CD4-positive, CD25-positive, alpha-beta regulatory T cell (primary cell): ENCODE results near the gene PADI6. TPM values are rescaled to one million over a fixed set of nuclear protein-coding genes. Genes with fewer than 3 reads are reported as not detected.

Source experiments
- ATAC-seq, 2 donors: fragments of 150-1000 bp; cut with Tn5 transposase; one replicate each; pipeline ENCODE4 v1.10.0; 2021; ENCODE audit warnings: low read depth in 2 of 2, moderate number of reproducible peaks in 2 of 2, moderate library complexity in 1 of 2
- DNase-seq, 3 donors: peaks; one replicate each; pipeline versions ENCODE4 v3.0.0 to v3.0.0-alpha.2; 2012 to 2022; ENCODE audit warnings: mixed read lengths in 1 of 3
- H3K27ac ChIP-seq: one replicate; pipeline ENCODE4 v1.7.0; 2013; ENCODE audit warnings: mild to moderate bottlenecking, low read length; ENCODE audit not compliant: insufficient read depth, poor library complexity, severe bottlenecking
- H3K27me3 ChIP-seq: one replicate; pipeline ENCODE4 v1.7.0; 2013; ENCODE audit warnings: low read length; ENCODE audit not compliant: control insufficient read depth, insufficient read depth
- H3K36me3 ChIP-seq: one replicate; pipeline ENCODE4 v1.7.0; 2013; ENCODE audit warnings: mild to moderate bottlenecking, low read length, moderate library complexity; ENCODE audit not compliant: control insufficient read depth, insufficient read depth
- H3K4me1 ChIP-seq: 2 replicates; pipeline ENCODE4 v1.7.0; 2013; ENCODE audit warnings: mild to moderate bottlenecking, low read length; ENCODE audit not compliant: insufficient read depth, control insufficient read depth, poor library complexity, severe bottlenecking
- H3K4me3 ChIP-seq: one replicate; pipeline ENCODE4 v1.7.0; 2013; ENCODE audit warnings: low read depth, mild to moderate bottlenecking, low read length, moderate library complexity
- H3K9me3 ChIP-seq, 2 experiments: 1 replicate in 1 of 2; 2 replicates in 1 of 2; pipeline ENCODE4 v1.7.0; 2013; ENCODE audit warnings: low read length in 2 of 2, mild to moderate bottlenecking in 1 of 2, moderate library complexity in 1 of 2; ENCODE audit not compliant: control insufficient read depth in 2 of 2
- H3K27ac Mint-ChIP-seq, 3 donors: one replicate each; pipeline ENCODE4 v1.8.0; 2020 to 2022; ENCODE audit warnings: mild to moderate bottlenecking in 3 of 3, mixed read lengths in 3 of 3, moderate library complexity in 2 of 3
- H3K27me3 Mint-ChIP-seq: one replicate; pipeline ENCODE4 v1.8.0; 2022; ENCODE audit warnings: mild to moderate bottlenecking, mixed read lengths
- H3K36me3 Mint-ChIP-seq: one replicate; pipeline ENCODE4 v1.8.0; 2020; ENCODE audit warnings: mixed read lengths
- H3K4me1 Mint-ChIP-seq, 4 donors: one replicate each; pipeline ENCODE4 v1.8.0; 2020 to 2022; ENCODE audit warnings: mixed read lengths in 4 of 4, mild to moderate bottlenecking in 1 of 4
- H3K4me3 Mint-ChIP-seq, 4 donors: one replicate each; pipeline ENCODE4 v1.8.0; 2020 to 2022; ENCODE audit warnings: mild to moderate bottlenecking in 4 of 4, mixed read lengths in 4 of 4, moderate library complexity in 3 of 4
- H3K9me3 Mint-ChIP-seq, 7 donors: one replicate each; pipeline ENCODE4 v1.8.0; 2020 to 2022; ENCODE audit warnings: mixed read lengths in 7 of 7, mild to moderate bottlenecking in 3 of 7, moderate library complexity in 2 of 7
- polyA plus RNA-seq, 4 donors: library from polyadenylated mRNA; unstranded; fragments of 300-500 nt; fragmentation: Illumina TruSeq; gene quantifications; one replicate each; pipeline ENCODE4 v1.2.3, GENCODE V29; 2021
- total RNA-seq: library from RNA; stranded (reverse); gene quantifications from one replicate; pipeline ENCODE4 v1.2.3, GENCODE V29; 2022

PADI6 gene
- total and polyA plus RNA-seq, 5 donors from 2014 or later = 0.14 TPM; not detected in 4

GRCh38 chr1:17420391-17420918 lies 48.5 kb downstream of the PADI6 start:
- Mint-ChIP-seq H3K36me3 (peaks cover 45% of the 10 kb centered on the region), H3K9me3 (no peaks in the 10 kb centered on the region), H3K4me3 (no peak overlapping the region), H3K27me3 (no peaks in the 10 kb centered on the region), H3K27ac (no peak overlapping the region), H3K4me1 (peaks cover 0 to 7% (median 1%) of the 10 kb centered on the region in 4 donors)
- Histone ChIP-seq H3K27me3 (no peaks in the 10 kb centered on the region), H3K4me1 (no peaks in the 10 kb centered on the region), H3K36me3 (peaks cover 66% of the 10 kb centered on the region), H3K9me3 (no peaks in the 10 kb centered on the region), H3K4me3 (no peak overlapping the region), H3K27ac (no peak overlapping the region)
- DNase-seq = no peak
- ATAC-seq = no peak

- Mint-ChIP-seq H3K27me3 (no peaks in the 10 kb centered on the region), H3K9me3 (no peaks in the 10 kb centered on the region), H3K27ac (peak overlapping the region in 1 of 3 donors; percentile 20), H3K36me3 (peaks cover 41% of the 10 kb centered on the region), H3K4me1 (peaks cover 0 to 7% (median 4%) of the 10 kb centered on the region in 4 donors), H3K4me3 (no peak overlapping the region)
- DNase-seq = no peak
- Histone ChIP-seq H3K4me1 (no peaks in the 10 kb centered on the region), H3K4me3 (no peak overlapping the region), H3K9me3 (no peaks in the 10 kb centered on the region), H3K27ac (no peak overlapping the region), H3K36me3 (peaks cover 63% of the 10 kb centered on the region), H3K27me3 (no peaks in the 10 kb centered on the region)
- no peak for ATAC-seq
These were observed 50.5 kb downstream of the PADI6 start for GRCh38 chr1:17422461-17422860.

GRCh38 chr1:17423781-17424245 lies 51.8 kb downstream of the PADI6 start:
- Mint-ChIP-seq H3K4me1 (peaks cover 0 to 6% (median 4%) of the 10 kb centered on the region in 4 donors), H3K36me3 (peaks cover 44% of the 10 kb centered on the region), H3K4me3 (no peak overlapping the region), H3K27ac (no peak overlapping the region), H3K27me3 (no peaks in the 10 kb centered on the region), H3K9me3 (no peaks in the 10 kb centered on the region)
- Histone ChIP-seq H3K27me3 (no peaks in the 10 kb centered on the region), H3K9me3 (no peaks in the 10 kb centered on the region), H3K4me1 (no peaks in the 10 kb centered on the region), H3K4me3 (no peak overlapping the region), H3K27ac (no peak overlapping the region), H3K36me3 (peaks cover 71% of the 10 kb centered on the region)
- ATAC-seq (no peak), DNase-seq (no peak)

DNA sequence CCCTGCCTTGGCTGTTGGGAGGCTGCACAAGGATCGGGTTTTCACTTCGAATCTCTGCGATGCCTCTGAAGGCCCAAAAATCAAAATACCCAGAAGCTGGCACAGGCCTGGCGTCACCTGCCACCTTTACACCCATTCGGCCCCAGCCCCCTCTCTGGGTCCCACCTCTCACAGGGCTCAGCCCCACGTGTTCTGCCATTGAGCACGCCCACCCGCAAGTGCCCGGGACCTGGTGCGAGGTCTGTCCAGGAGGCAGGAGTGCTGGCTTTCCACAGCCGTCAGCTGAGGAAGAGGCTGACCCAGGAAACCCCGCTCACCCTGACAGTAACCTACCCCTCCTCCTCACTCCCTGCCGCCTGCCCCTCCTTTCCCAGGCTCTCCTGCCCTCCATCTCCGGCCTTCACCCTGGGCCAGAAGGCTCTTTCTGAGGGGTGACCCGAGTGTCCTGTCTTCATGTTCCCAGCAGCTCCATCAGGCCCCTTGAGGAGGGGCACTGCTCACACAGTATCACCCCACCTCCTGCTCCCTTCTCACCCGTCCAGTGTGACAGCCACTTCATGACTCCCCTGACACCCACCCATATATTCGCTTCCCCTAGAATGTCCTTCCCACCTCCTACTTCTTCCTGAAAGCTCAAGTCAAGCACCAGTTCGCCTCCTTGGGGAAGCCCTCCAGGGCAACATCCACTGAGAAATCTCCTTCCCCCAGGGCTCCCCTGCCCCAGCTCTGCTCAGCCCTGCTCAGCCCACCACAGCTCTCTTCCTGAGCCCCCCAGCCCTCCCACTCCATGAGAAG lies 54.0 kb downstream of the PADI6 start:
- Histone ChIP-seq H3K27me3 (no peaks in the 10 kb centered on the region), H3K27ac (no peak overlapping the region), H3K4me3 (no peak overlapping the region), H3K4me1 (no peaks in the 10 kb centered on the region), H3K36me3 (peaks cover 65% of the 10 kb centered on the region), H3K9me3 (no peaks in the 10 kb centered on the region)
- peaks cover 0 to 10% (median 8%) of the 10 kb centered on the region in 4 donors for H3K4me1 Mint-ChIP-seq
- no peak for ATAC-seq
- H3K27ac Mint-ChIP-seq = no peak overlapping the region
- H3K27me3 Mint-ChIP-seq = no peaks in the 10 kb centered on the region
- DNase-seq = no peak
- no peak overlapping the region for H3K4me3 Mint-ChIP-seq
- peaks cover 35% of the 10 kb centered on the region for H3K36me3 Mint-ChIP-seq
- no peaks in the 10 kb centered on the region for H3K9me3 Mint-ChIP-seq

DNA sequence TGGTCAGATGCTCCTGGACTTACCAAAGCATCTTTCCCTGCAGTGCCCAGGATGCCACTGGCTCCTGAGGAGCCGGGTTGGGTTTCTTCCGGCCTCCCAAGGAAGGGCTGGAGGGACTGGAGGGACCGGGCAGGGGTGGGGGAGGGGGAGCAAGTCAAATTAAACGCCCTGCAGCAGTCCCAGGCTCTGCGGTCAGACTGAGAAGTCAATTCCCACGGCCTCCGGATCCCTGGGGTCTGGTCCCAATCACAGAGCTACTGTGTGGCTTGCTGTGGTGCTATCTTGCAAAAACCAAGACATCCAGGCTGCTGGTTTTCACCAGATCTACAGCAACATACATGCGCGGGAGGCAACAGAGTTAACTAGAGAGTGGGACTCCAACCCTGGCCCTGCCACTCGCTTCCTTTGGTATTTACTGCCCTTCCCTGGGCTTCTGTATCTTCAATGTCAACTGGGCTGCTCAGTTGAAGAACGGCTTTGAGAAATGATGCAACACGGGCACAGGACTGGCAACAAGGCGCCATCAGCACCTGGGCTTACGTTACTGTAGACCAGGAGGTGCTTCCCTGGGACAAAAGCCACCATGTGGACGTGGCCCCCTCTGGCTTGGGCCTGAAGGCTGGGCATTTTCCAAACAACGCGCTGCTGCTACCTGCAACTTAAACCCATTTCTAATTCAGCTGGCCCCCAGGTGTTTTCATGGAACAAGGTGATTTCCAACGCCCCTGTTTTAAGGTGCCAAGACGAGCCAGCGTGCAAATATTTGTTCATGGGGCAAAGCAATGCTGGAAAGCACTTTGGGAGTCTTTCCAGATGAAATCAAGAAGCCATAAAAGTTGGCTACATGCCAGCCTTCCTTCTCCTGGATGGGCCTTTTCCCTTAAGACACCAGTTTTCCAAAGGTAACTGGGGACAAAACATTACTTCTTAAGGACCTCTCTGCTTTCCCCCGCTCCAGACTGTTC lies 56.0 kb downstream of the PADI6 start:
- Histone ChIP-seq H3K4me1 (no peaks in the 10 kb centered on the region), H3K9me3 (no peaks in the 10 kb centered on the region), H3K4me3 (no peak overlapping the region), H3K36me3 (peaks cover 60% of the 10 kb centered on the region), H3K27me3 (no peaks in the 10 kb centered on the region), H3K27ac (no peak overlapping the region)
- ATAC-seq (no peak), DNase-seq (no peak)
- Mint-ChIP-seq H3K27me3 (no peaks in the 10 kb centered on the region), H3K27ac (no peak overlapping the region), H3K36me3 (peaks cover 30% of the 10 kb centered on the region), H3K4me3 (no peak overlapping the region), H3K9me3 (no peaks in the 10 kb centered on the region), H3K4me1 (peaks cover 0 to 16% (median 13%) of the 10 kb centered on the region in 4 donors)

GRCh38 chr1:17429183-17429582 lies 57.2 kb downstream of the PADI6 start:
- Mint-ChIP-seq H3K4me1 (peaks cover 0 to 27% (median 19%) of the 10 kb centered on the region in 4 donors), H3K27me3 (no peaks in the 10 kb centered on the region), H3K27ac (peak overlapping the region in 1 of 3 donors; percentile 76), H3K4me3 (no peak overlapping the region), H3K9me3 (no peaks in the 10 kb centered on the region), H3K36me3 (peaks cover 24% of the 10 kb centered on the region)
- DNase-seq = no peak
- H3K27ac ChIP-seq = no peak overlapping the region
- no peaks in the 10 kb centered on the region for H3K27me3 ChIP-seq
- H3K4me3 ChIP-seq = no peak overlapping the region
- H3K4me1 ChIP-seq = peaks cover 2% of the 10 kb centered on the region
- H3K9me3 ChIP-seq = no peaks in the 10 kb centered on the region
- no peak for ATAC-seq
- H3K36me3 ChIP-seq = peaks cover 48% of the 10 kb centered on the region

DNA sequence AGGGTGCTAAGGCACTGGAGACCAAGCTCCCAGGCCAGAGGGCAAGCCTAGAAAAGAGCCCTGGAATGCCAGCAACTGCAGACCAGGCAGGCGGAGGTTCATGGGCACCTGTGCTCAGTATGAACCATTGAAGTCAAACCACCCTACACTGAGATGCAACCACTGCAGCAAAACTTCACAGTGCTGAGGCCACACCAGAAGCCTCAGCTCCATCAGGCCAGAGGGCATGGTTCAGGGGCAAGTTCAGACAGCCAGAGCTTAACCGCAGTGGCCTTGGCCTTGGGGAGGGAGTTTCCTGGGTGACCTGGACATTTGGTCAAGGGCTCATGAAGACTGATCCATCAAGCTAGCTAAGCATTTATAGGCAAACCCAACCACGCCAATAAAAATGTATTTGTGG lies 60.4 kb downstream of the PADI6 start:
- H3K4me1 Mint-ChIP-seq = peaks cover 0 to 54% (median 40%) of the 10 kb centered on the region in 4 donors
- H3K4me3 Mint-ChIP-seq = peak overlapping the region in 1 of 4 donors; percentile 19
- peaks cover 5% of the 10 kb centered on the region for H3K27me3 Mint-ChIP-seq
- no peaks in the 10 kb centered on the region for H3K27me3 ChIP-seq
- H3K36me3 ChIP-seq = peaks cover 24% of the 10 kb centered on the region
- ATAC-seq = no peak
- no peaks in the 10 kb centered on the region for H3K9me3 ChIP-seq
- no peak for DNase-seq
- H3K9me3 Mint-ChIP-seq = no peaks in the 10 kb centered on the region
- H3K4me1 ChIP-seq = peaks cover 21% of the 10 kb centered on the region
- H3K36me3 Mint-ChIP-seq = peaks cover 7% of the 10 kb centered on the region
- H3K4me3 ChIP-seq = no peak overlapping the region
- H3K27ac Mint-ChIP-seq = peak overlapping the region in 1 of 3 donors; percentile 25
- H3K27ac ChIP-seq = no peak overlapping the region
